HG03103 (cell line): Measurements from ENCODE around the gene REV3L.
"Not testable (repeated sequence)": the region's sequence is repeated elsewhere in the genome, so short reads cannot be mapped to it uniquely, and the experiment has no call there.

Source experiments
- ATAC-seq: cut with Tn5 transposase; IDR thresholded peaks from one replicate; pipeline ENCODE4 v1.9.1; 2021; ENCODE audit warnings: low read depth; ENCODE audit not compliant: unreplicated experiment

Gene REV3L

GRCh38 chr6:111381728-111382127, 101.3 kb downstream of the REV3L start:
- no peak for ATAC-seq

- no peak for ATAC-seq
These were observed 101.9 kb downstream of the REV3L start for GRCh38 chr6:111381123-111381522.

DNA sequence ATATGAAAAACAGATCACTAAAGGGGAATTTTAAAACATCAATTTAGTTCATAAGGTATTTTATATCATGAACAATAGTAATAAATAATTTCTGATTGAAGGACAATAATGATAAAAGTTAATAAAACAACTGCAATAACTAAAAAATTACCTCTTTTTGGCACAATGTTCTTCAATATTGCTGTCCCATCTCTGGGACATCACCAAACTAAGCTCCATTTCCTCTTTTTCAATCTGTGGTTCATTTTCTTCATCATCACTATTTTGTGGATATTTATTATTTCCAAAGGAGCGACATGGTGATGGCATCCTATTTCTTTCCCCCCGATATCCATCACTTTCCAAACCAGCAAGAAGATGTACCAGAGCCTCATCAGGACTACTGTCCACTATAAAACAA, 103.2 kb downstream of the REV3L start:
- ATAC-seq, result no peak

DNA sequence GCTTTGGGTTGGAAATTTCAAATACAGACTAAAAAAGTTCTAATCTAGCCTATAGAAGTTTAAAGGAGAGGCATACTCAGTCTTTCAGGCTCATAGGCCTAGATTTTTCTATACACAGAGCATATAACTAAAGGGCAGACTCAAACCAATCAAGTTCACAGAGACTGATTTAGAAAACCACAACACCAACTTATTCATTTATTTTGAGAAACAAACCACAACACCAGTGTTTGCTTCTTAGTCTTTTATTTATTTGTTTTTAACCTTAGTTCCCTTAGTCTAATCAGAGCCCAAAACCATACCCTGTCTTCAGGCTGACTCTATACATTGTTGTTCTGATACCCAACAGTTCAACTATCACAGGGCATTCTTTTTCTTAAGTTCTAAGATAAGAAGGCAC, 103.7 kb downstream of the REV3L start:
- ATAC-seq, result no peak

DNA sequence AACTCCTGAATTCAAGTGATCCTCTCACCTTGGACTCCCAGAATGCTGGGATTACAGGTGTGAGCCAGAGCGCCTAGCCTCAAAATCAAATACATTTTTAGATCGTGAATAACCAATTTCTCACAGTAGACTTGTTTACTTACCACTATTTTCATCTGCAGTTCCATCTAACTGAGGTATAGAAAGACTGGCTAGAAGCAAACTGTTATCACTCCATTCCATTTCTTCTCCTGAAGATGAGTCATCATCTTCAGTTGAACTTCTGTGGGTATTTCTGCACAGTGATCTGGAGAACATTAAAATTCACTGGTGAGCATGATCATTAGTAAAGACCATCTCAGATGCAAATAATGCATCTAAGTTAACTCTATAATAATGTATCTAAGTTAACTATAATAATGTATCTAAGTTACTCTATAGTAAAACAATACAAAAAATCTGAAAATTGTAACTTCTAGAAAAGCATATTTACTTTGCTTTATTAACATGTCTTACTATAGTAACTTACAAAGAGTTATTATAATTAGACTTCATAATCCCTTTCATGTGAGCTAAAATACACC, 105.4 kb downstream of the REV3L start:
- ATAC-seq, result no peak

DNA sequence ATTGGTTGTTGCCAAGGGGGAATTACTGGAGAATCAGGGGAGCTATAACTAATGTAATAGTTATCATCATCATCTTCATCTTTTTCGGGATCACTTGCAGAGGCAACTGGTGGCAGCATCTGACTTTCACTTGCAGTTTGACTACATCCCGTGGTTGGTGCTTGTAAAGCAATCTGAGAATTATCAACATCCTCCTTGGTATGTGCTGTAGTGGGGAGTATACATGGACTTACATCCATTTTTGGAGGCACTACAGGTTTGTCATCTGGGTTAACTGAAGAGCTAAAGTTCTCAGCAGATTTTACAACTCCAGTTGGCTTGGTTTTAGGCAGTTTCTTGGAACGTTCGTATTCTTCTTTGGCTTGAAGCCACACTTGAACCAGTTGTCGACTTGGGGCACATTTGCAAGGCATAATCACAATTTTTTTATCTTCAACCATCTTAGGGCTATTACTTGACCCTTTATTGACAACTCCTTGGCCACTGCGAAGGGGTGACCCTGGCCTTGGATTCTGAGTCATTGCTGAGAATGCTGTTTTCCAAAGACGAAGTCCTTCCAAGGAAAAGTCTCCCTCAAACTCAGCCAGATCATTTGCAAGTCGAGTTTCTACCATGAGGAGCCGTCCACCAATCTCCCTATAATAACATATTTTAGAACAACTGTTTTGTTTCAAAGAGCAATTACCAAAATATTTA, 115.5 kb downstream of the REV3L start:
- ATAC-seq, result no peak

DNA sequence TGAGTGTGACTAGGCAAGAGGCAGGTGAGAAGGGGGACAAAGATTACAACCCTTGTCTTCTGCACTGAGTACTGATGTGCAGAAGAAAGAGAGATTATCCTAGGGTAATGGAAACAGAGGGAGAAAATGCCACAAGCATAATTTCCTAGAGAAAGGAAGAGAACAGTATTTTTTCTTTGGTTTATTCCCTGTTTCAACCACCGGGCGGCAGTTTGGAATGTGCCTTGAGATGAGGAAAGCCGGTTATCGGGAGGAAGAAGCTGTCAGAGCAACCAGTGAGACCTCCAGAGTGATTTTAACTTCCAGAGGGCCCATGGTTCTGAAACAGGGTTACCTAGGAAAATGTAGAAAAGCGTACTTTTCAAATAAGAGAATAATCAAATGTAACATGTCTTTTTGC, 121.4 kb downstream of the REV3L start:
- no peak for ATAC-seq

DNA sequence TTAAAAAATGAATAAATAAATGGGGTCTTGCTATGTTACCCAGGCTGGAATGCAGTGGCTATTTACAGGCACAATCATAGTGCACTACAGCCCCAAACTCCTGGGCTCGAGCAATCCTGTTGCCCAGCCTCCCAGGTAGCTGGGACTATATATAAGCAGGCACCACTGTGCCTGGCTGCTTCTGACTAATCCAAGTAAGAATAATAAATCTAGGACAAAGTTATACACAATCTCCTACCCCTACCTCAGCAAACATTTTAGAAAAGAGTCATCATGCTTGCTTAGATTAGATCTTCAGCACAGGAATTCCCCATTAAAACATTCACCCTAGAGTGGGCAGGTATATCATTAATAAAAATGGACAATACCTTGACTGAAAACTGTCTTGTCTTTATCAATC, 124.6 kb downstream of the REV3L start:
- ATAC-seq, result no peak

- no peak for ATAC-seq
These were observed 125.3 kb downstream of the REV3L start for GRCh38 chr6:111357705-111358104.

DNA sequence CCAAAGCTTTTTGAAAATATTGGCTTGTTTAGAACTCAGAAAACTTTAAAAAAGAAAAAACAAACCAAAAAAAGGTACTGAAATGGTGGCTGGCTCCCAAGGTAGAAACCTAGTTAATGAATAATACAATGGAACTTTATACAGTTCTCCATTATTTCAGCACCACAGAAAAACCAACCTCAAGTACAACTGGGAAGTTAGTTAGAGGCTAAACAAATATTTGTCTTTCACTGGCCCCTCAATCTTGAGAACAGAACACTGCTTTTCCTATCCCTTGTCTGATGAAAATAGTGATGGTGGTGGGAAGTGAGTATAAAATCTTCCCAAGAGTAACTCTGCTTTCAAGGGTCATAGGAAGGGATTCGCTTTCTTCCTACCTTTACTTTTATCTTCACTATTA, 126.5 kb downstream of the REV3L start:
- ATAC-seq, result no peak

- no peak for ATAC-seq
These were observed 128.1 kb downstream of the REV3L start for GRCh38 chr6:111354758-111355555.

DNA sequence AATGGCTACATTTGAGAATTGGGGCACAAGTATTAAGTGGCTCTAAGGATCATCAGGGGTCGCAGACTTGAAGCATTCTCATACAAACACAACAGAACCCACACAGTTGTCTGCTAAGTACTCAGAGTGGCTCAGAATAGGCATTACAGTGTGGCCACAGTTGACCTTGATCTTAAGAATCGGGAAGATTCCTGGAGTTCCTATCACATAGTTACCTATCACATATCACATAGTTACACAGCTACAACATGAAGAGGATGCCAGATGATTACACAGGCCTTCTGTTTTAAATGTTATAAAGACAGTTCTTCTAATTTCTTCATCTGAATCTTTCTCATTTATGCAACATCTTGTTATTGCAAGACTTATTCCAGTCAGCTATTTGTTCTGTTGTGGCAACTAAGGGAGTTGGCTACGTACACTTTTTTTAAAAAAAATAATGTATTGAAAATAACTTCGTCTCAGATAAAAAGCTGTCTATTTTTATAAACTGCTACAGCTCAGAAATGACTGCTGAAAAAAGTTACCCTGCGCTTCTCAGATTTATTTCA, 129.0 kb downstream of the REV3L start:
- no peak for ATAC-seq

DNA sequence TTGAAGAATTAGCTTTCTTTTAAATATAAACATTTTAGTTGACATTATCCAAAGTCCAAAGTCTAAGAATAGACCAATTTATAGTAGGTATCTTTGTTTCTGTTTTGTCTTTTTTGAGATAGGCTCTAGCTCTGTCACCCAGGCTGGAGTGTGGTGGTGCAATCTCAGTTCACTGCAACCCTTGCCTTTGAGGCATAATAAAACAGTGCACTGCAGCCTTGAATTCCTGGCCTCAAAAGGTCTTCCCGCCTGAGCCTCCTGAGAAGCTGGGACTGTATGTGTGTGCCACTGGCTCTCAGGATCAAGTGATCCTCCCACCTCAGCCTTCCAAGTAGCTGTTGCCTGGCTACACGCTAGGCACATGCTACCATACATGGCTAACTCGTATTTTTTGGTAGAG, 135.4 kb downstream of the REV3L start:
- ATAC-seq, result no peak

DNA sequence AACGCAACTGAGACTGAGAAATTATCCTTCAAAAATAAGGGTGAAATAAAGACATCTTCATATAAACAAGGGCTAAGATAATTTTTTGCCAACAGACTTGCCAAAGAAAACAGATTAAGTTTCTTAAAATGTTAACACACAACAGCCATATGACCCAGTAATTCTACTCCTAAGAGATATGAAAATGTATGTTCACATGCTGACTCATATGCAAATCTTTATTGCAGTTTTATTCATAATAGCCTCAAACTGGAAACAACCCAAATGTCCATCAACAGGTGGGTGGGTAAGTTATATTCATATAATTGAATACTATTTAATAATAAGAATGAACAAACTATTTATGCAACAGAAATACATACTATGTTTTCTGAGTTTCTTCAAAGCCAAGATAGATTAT, 140.1 kb downstream of the REV3L start:
- no peak for ATAC-seq

GRCh38 chr6:111339294-111339693, 143.7 kb downstream of the REV3L start:
- ATAC-seq, result peak; percentile 27

- peak; percentile 98 for ATAC-seq
These were observed 144.2 kb downstream of the REV3L start for GRCh38 chr6:111338843-111339242.

DNA sequence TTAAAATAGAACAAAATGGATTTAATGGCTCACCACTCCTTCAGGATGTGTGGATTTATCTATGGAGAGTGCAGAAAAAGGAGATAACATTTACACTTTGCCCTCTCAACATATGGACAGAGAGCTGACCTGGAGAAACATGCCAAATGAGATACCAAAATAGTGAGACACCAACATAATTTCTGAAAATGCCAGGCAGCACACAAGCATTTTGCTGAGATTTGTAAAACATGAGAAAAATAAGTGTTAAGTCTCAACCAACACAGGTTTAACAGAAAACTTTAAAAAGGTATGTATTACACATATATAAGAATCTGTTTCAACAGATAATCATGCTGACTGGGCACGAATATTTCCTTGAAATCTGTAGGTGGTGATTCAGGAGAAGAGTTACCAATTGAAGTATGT, 145.2 kb downstream of the REV3L start:
- ATAC-seq, result no peak

GRCh38 chr6:111329882-111330633, 153.0 kb downstream of the REV3L start:
- ATAC-seq, result no peak

DNA sequence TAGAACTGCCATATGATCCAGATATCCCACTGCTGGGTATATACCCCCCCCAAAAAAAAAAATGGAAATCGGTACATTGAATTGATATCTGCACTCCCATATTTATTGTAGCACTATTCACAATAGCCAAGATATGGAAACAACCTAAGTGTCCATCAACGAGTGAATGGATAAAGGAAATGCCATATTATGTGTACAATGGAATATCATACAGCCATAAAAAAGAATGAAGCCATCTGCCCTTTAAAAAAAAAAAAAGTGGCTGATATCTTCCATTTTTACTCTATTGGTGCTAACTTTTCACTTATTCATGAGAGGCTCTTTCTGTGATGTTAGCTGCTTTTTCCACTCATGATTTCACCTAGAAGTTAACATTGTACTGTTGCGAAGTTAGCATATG, 156.5 kb downstream of the REV3L start:
- ATAC-seq, result no peak

DNA sequence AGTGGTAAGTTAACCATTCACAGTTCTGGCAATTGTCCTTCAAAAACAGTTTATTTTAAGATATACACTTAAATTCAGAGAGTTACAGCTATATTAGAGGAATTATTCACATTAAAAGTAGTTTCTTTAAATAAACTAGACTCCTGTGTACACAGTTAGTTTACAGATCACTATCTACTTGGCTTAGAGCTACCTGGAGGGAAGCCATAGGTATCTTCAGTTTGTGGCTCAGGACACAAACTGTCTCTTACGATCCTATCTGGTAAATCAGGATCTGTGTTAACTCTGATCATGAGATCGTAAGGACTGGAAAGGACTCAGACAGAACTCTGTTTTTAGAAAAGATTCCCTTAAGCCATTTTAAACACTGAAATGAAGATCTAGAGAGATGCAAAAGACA, 160.9 kb downstream of the REV3L start:
- ATAC-seq, result no peak

DNA sequence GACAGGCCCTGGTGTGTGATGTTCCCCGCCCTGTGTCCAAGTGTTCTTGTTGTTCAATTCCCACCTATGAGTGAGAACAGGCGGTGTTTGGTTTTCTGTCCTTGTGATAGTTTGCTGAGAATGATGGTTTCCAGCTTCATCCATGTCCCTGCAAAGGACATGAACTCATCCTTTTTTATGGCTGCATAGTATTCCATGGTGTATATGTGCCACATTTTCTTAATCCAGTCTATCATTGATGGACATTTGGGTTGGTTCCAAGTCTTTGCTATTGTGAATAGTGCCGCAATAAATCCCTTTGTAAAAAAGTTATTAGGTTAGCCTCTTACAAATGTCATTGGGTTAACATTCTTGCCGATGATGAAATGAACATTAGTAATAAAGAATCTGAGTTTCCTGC, 175.1 kb downstream of the REV3L start:
- not testable (repeated sequence) for ATAC-seq
